HFF-Myc (cell line): Measurements from ENCODE around the gene TENM4.

Experiments
- DNase-seq: peaks from one replicate; pipeline ENCODE4 v3.0.0-alpha.2; 2011; ENCODE audit warnings: low read depth; ENCODE audit errors: extremely low read depth
- H3K4me3 ChIP-seq: replicated peaks from 2 replicates; pipeline ENCODE4 v1.5.1; 2011; ENCODE audit warnings: low read depth, mild to moderate bottlenecking, control low read depth, low read length
- TF ChIP-seq, protein P1 (sequence below): IDR thresholded peaks from 2 replicates; pipeline ENCODE4 v1.5.1; 2012; ENCODE audit warnings: mild to moderate bottlenecking, low read depth, low read length, control low read depth; ENCODE audit errors: missing control alignments

TENM4 gene

DNA sequence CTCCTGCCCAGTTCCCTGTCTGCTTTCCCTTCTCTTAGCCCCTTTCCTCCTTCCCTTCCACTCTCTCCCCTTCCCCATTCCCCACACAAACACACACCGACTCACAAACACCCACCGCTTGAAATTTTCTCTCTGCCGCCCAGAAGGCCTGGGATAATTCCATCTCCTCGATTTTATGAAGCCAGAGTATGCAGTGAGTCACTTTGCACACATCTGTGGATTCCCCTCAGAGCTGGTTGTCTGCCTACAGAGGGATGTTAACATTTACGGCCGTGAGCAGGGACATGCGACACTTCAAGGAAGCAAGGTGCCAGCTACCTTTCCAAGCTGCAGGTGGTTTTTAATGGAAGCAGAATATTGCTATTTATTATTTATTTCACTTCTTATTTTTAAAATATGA lies 332.0 kb downstream of the TENM4 start:
- no peak overlapping the region for H3K4me3 ChIP-seq
- TF ChIP-seq, protein P1, sequence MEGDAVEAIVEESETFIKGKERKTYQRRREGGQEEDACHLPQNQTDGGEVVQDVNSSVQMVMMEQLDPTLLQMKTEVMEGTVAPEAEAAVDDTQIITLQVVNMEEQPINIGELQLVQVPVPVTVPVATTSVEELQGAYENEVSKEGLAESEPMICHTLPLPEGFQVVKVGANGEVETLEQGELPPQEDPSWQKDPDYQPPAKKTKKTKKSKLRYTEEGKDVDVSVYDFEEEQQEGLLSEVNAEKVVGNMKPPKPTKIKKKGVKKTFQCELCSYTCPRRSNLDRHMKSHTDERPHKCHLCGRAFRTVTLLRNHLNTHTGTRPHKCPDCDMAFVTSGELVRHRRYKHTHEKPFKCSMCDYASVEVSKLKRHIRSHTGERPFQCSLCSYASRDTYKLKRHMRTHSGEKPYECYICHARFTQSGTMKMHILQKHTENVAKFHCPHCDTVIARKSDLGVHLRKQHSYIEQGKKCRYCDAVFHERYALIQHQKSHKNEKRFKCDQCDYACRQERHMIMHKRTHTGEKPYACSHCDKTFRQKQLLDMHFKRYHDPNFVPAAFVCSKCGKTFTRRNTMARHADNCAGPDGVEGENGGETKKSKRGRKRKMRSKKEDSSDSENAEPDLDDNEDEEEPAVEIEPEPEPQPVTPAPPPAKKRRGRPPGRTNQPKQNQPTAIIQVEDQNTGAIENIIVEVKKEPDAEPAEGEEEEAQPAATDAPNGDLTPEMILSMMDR: no peak
- no peak for DNase-seq

DNA sequence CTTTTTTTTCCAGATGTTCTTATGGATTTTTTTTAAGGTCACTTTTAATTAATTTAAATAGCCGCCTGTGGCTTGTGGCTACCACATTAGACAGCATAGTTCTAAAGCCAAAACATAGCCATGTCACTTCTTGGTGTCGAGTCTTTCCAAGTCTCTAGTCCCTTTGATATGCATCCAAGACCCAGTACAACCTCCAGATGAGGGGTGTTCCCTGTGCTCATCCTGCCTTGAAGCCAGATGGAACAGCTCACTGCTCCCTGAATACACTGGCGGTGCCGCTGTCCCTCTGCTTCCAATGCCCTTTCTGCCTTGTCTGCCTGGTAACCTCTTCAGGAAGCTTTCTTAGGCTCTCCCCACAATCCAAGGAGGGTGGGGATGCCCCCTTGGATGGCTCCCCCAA lies 338.0 kb downstream of the TENM4 start:
- no peak overlapping the region for H3K4me3 ChIP-seq
- DNase-seq: no peak
- TF ChIP-seq, protein P1: no peak

DNA sequence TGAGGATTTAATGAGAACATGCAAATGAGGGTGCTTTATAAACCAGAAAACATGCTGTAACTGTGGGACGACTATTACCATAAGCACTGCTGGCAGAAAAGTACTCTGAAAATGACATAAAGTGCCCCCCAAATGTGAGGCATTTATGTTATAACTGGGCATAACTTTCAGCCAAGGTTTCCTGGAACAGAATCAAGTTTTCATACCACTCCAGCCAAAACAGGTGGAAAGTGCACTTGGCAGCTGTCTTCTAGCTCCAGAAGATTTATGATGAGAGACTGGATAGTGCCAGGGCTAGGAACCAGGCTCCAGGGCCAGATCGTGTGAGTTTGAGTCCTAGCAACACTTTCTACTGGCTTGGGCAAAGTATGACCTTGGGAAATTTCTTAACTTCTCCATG lies 339.2 kb downstream of the TENM4 start:
- H3K4me3 ChIP-seq: no peak overlapping the region
- DNase-seq: no peak
- TF ChIP-seq, protein P1: no peak

DNA sequence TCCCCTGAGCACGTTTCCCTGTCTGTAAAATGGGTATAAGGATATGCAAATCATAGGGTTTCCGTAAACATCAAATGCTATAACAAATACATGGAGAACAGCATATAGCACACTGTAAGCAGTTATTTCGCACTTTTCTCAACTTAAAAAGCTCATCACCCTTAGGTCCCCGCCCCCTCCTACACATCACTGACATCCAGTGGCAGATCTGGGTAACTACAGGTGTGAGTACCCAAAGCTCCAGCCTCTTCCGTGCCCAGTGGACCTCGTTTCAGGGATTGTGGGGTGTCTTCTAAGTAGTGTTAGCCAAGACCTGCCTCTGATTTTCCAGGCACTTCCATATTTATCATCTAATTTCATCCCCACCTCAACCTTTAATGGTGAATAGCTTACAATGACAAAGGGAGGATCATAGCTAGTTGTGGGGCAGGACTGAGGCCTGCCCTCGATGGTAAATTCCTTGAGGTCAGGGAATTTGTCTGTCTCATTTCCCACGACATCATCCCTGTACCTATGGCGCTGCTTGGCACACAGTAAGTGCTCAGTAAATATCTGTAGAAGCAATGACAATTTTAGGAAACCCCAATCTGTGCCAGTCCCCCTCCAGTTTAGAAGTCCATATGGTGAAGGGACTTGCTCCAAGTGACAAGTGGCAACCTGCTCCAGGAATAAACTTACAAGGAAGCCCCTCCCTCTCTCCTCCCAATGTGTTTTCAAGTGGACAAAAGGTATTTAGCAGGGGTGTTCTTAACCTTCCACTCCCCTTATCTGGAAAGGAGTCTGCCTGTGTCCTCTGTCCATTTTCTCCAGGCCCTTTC lies 340.5 kb downstream of the TENM4 start:
- DNase-seq: no peak
- TF ChIP-seq, protein P1: peak; percentile 80
- no peak overlapping the region for H3K4me3 ChIP-seq

DNA sequence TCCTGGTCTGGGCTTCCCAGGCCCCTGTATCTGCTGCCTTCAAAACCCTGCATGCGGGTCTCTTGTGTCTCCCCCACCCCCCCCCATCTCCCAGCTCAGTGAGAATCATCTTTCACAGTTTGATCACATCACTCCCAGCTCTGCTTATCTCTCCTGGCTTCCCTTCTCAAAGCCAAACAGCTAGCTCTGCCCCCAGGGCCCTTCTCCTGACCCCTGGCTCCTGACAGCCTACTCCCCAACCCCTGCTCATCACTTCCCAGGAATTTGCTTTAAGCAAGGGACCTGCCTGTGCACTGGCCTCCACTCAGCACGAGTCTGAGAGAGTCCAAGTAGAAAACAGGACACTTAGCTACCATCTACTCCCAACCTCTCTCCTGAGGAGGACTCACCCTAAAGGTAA lies 342.7 kb downstream of the TENM4 start:
- no peak for DNase-seq
- TF ChIP-seq, protein P1: no peak
- H3K4me3 ChIP-seq: no peak overlapping the region

DNA sequence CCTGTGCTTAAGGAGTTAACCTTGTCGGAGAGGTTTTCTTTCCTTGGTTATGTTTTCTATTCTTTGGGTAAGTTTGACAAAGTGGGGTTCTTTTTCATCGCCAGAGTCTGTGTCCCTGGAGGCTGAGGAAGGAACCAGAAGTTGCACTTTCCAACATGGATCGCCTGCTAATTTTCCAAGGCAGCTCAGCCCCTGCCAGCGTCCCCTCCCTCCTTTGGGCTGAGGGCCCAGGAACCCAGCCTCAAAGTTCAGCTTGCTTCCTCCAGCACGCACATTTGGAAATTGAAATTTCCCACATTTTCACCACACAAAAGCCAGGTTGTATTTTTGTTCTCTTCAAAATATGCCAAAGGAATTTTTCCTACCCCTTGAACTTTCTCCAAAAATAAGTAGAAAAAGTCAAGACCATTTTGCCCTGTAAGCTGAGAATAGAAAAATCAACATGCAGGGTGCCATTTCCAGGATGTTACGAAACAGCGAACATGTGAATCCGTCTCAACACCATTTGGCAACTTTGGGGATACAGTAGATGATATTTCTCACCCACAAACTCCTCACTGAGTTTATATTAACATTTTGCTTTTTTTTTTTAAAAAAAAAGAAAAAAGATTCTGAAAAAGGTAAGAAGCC lies 343.5 kb downstream of the TENM4 start:
- DNase-seq: no peak
- no peak overlapping the region for H3K4me3 ChIP-seq
- TF ChIP-seq, protein P1: no peak
